GM23338 (cell line): ENCODE measurements around the gene TOE1. TPM values are rescaled to one million over a fixed set of nuclear protein-coding genes. Genes with fewer than 3 reads are reported as not detected.
A peak's percentile ranks its signal among the peaks of the same experiment; 100 is the strongest.

Source experiments
- ATAC-seq: fragments of 200-7000 bp; cut with Tn5 transposase; 3 replicates; pipeline ENCODE4 v1.9.1; 2020
- DNase-seq: peaks from one replicate; pipeline ENCODE4 v3.0.0-alpha.2; 2015; ENCODE audit warnings: low spot score
- H2AFZ ChIP-seq: fragments of 200-600 bp; sonication (generic); 2 replicates; pipeline ENCODE4 v1.8.0; 2016; ENCODE audit warnings: antibody characterized with exemption, mild to moderate bottlenecking, moderate library complexity
- H3F3A ChIP-seq: fragments of 200-600 bp; sonication (generic); replicated peaks from 2 replicates; pipeline ENCODE4 v1.8.0; 2017; ENCODE audit warnings: antibody characterized with exemption, mixed run types, low read depth
- H3K27ac ChIP-seq: fragments of 200-600 bp; sonication (generic); 2 replicates; pipeline ENCODE4 v1.6.1; 2016; ENCODE audit warnings: low read depth
- H3K27me3 ChIP-seq: fragments of 200-600 bp; sonication (generic); 2 replicates; pipeline ENCODE4 v1.8.0; 2016; ENCODE audit warnings: mild to moderate bottlenecking, mixed run types, moderate library complexity; ENCODE audit not compliant: insufficient read depth
- H3K36me3 ChIP-seq: fragments of 200-600 bp; sonication (generic); 2 replicates; pipeline ENCODE4 v1.8.0; 2016; ENCODE audit warnings: mild to moderate bottlenecking; ENCODE audit not compliant: insufficient read depth
- H3K4me1 ChIP-seq: fragments of 200-600 bp; sonication (generic); 2 replicates; pipeline ENCODE4 v1.8.0; 2016; ENCODE audit warnings: mild to moderate bottlenecking, moderate library complexity; ENCODE audit not compliant: insufficient read depth
- H3K4me2 ChIP-seq: fragments of 200-600 bp; sonication (generic); 2 replicates; pipeline ENCODE4 v1.7.1; 2017; ENCODE audit warnings: mixed run types
- H3K4me3 ChIP-seq: fragments of 200-600 bp; sonication (generic); 2 replicates; pipeline ENCODE4 v1.6.1; 2016; ENCODE audit warnings: mixed run types
- H3K79me2 ChIP-seq: fragments of 200-600 bp; sonication (generic); replicated peaks from 2 replicates; pipeline ENCODE4 v1.8.0; 2017; ENCODE audit warnings: mild to moderate bottlenecking; ENCODE audit not compliant: insufficient read depth
- H3K9me2 ChIP-seq: fragments of 200-600 bp; sonication (generic); 2 replicates; pipeline ENCODE4 v1.8.0; 2017; ENCODE audit not compliant: insufficient read depth
- H4K20me1 ChIP-seq: fragments of 200-600 bp; sonication (generic); replicated peaks from 2 replicates; pipeline ENCODE4 v1.8.0; 2017; ENCODE audit warnings: mild to moderate bottlenecking; ENCODE audit not compliant: insufficient read depth
- H3K27ac Mint-ChIP-seq: 2 replicates; pipeline ENCODE4 v1.8.0; 2020; ENCODE audit warnings: inconsistent platforms, mild to moderate bottlenecking, moderate library complexity, mixed read lengths
- H3K27me3 Mint-ChIP-seq: 3 replicates; pipeline ENCODE4 v1.8.0; 2022; ENCODE audit warnings: low read depth, mild to moderate bottlenecking, moderate library complexity, mixed read lengths, inconsistent platforms; ENCODE audit not compliant: insufficient read depth, poor library complexity
- H3K36me3 Mint-ChIP-seq: 3 replicates; pipeline ENCODE4 v1.8.0; 2021; ENCODE audit warnings: low read depth, mild to moderate bottlenecking, inconsistent platforms, moderate library complexity, mixed read lengths
- H3K4me1 Mint-ChIP-seq: 3 replicates; pipeline ENCODE4 v1.8.0; 2020; ENCODE audit warnings: mild to moderate bottlenecking, inconsistent platforms, mixed read lengths
- H3K4me3 Mint-ChIP-seq: 3 replicates; pipeline ENCODE4 v1.8.0; 2021; ENCODE audit warnings: moderate library complexity, mild to moderate bottlenecking, inconsistent platforms, mixed read lengths
- H3K9me3 Mint-ChIP-seq: 3 replicates; pipeline ENCODE4 v1.8.0; 2020; ENCODE audit warnings: moderate library complexity, mild to moderate bottlenecking, inconsistent platforms, mixed read lengths
- CREB1 ChIP-seq: fragments of 250-450 bp; sonication (Bioruptor Pico); IDR thresholded peaks from 2 replicates; pipeline ENCODE4 v1.5.0; 2020; ENCODE audit warnings: low read depth, mild to moderate bottlenecking, moderate library complexity
- EZH2phosphoT487 ChIP-seq: fragments of 200-600 bp; sonication (generic); IDR thresholded peaks from one replicate; pipeline ENCODE4 v1.8.1; 2018; ENCODE audit warnings: antibody characterized with exemption; ENCODE audit not compliant: unreplicated experiment
- JUNB ChIP-seq: IDR thresholded peaks from one replicate; pipeline ENCODE4 v1.6.1; 2016; ENCODE audit warnings: antibody characterized with exemption; ENCODE audit not compliant: unreplicated experiment
- NANOG ChIP-seq: IDR thresholded peaks from 2 replicates; pipeline ENCODE4 v1.6.1; 2016; ENCODE audit warnings: antibody characterized with exemption, borderline replicate concordance
- POLR2AphosphoS5 ChIP-seq: IDR thresholded peaks from 2 replicates; pipeline ENCODE4 v1.6.1; 2016; ENCODE audit warnings: antibody characterized with exemption, low read depth
- STAT1 ChIP-seq: IDR thresholded peaks from one replicate; pipeline ENCODE4 v1.6.1; 2016; ENCODE audit warnings: antibody characterized with exemption; ENCODE audit not compliant: unreplicated experiment
- ZNF114 ChIP-seq: fragments of 250-450 bp; sonication (Bioruptor Pico); IDR thresholded peaks from 2 replicates; pipeline ENCODE4 v1.5.0; 2020; ENCODE audit warnings: mild to moderate bottlenecking, moderate library complexity
- ZNF331 ChIP-seq: fragments of 250-450 bp; sonication (Bioruptor Pico); IDR thresholded peaks from 2 replicates; pipeline ENCODE4 v1.5.0; 2020; ENCODE audit warnings: low read depth, mild to moderate bottlenecking, moderate library complexity
- polyA plus RNA-seq: library from polyadenylated mRNA; unstranded; fragments of >200 nt; fragmentation: Nextera tagmentation; extraction: Ambion mirVana; gene quantifications from 2 replicates; pipeline ENCODE4 v1.2.1, GENCODE V29; 2016
- total RNA-seq: library from RNA; depleted of rRNA; stranded (reverse); fragments of >200 nt; shearing (Covaris generic); gene quantifications from 2 replicates; pipeline ENCODE4 v1.2.3, GENCODE V29; 2014
- TF ChIP-seq, protein P1 (sequence below): IDR thresholded peaks from 2 replicates; pipeline ENCODE4 v1.6.1; 2016; ENCODE audit warnings: antibody characterized with exemption
- TF ChIP-seq, protein P2 (sequence below): IDR thresholded peaks from one replicate; pipeline ENCODE4 v1.6.1; 2018; ENCODE audit warnings: antibody characterized with exemption; ENCODE audit not compliant: unreplicated experiment
- TF ChIP-seq, protein P3 (sequence below): fragments of 250-450 bp; sonication (Bioruptor Pico); IDR thresholded peaks from 2 replicates; pipeline ENCODE4 v1.5.0; 2020; ENCODE audit warnings: mild to moderate bottlenecking, moderate library complexity
- TF ChIP-seq, protein P4 (sequence below), 2 experiments: fragments of 200-600 bp in 1 of 2; sonication (generic) in 1 of 2; conservative IDR thresholded peaks; 2 replicates each; pipeline versions ENCODE4 v1.5.1 to v1.6.1; 2016 to 2017; ENCODE audit warnings: antibody characterized with exemption in 2 of 2, low read depth in 2 of 2, mild to moderate bottlenecking in 2 of 2, moderate library complexity in 1 of 2

Gene TOE1
- total and polyA plus RNA-seq, 2 experiments from 2014 or later, result 9.1 to 18.4 TPM

DNA sequence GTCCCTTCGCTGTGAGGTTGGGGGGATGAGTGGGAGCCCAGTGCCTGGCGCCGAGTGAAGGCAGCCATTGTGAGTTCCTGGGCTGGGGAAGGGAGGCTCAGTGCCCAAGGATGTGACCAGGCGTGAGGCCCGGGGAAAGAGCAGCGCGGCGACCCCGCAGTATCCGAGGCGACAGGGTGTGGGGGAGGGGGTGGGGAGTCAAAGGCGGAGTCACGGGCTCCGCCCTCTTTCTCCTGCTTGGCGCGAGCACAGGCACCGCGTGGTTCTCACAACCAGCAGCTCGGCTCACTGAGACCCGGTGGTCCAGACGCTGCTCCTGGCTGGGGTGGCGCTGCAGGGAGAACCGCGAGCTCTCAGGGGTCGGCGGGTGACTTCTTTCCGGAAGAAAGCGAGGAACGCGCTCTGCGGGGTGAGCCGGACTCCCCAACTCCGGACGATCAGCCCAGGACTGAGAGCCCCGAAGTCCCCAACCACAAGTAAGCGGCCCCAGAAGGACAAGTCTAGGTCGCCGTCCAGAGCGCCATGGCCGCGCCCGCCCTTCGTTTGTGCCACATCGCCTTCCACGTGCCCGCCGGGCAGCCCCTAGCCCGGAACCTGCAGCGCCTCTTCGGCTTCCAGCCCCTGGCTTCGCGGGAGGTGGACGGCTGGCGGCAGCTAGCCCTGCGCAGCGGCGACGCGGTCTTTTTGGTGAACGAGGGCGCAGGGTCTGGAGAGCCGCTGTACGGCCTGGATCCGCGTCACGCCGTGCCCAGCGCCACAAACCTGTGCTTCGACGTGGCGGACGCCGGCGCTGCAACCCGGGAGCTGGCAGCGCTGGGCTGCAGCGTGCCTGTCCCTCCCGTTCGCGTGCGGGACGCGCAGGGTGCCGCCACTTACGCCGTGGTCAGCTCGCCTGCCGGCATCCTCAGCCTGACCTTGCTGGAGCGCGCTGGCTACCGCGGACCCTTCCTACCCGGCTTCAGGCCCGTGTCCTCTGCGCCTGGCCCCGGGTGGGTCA is 13.0 kb upstream of the TOE1 start, which contains the start of gene HPDL:
TSS of gene HPDL (plus strand) at position 269 of the 997 bp plus-strand sequence. CDS start at position 523, 254 bp downstream.
- TF ChIP-seq ZNF114 (CRISPR knock-in tag) (no peak), EZH2phosphoT487 (no peak), CREB1 (CRISPR knock-in tag) (peak; percentile 52), STAT1 (no peak), ZNF331 (CRISPR knock-in tag) (no peak), NANOG (no peak), POLR2AphosphoS5 (peak; percentile 98), JUNB (no peak)
- TF ChIP-seq, protein P1, sequence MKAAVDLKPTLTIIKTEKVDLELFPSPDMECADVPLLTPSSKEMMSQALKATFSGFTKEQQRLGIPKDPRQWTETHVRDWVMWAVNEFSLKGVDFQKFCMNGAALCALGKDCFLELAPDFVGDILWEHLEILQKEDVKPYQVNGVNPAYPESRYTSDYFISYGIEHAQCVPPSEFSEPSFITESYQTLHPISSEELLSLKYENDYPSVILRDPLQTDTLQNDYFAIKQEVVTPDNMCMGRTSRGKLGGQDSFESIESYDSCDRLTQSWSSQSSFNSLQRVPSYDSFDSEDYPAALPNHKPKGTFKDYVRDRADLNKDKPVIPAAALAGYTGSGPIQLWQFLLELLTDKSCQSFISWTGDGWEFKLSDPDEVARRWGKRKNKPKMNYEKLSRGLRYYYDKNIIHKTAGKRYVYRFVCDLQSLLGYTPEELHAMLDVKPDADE, result peak; percentile 54
- TF ChIP-seq, protein P2, sequence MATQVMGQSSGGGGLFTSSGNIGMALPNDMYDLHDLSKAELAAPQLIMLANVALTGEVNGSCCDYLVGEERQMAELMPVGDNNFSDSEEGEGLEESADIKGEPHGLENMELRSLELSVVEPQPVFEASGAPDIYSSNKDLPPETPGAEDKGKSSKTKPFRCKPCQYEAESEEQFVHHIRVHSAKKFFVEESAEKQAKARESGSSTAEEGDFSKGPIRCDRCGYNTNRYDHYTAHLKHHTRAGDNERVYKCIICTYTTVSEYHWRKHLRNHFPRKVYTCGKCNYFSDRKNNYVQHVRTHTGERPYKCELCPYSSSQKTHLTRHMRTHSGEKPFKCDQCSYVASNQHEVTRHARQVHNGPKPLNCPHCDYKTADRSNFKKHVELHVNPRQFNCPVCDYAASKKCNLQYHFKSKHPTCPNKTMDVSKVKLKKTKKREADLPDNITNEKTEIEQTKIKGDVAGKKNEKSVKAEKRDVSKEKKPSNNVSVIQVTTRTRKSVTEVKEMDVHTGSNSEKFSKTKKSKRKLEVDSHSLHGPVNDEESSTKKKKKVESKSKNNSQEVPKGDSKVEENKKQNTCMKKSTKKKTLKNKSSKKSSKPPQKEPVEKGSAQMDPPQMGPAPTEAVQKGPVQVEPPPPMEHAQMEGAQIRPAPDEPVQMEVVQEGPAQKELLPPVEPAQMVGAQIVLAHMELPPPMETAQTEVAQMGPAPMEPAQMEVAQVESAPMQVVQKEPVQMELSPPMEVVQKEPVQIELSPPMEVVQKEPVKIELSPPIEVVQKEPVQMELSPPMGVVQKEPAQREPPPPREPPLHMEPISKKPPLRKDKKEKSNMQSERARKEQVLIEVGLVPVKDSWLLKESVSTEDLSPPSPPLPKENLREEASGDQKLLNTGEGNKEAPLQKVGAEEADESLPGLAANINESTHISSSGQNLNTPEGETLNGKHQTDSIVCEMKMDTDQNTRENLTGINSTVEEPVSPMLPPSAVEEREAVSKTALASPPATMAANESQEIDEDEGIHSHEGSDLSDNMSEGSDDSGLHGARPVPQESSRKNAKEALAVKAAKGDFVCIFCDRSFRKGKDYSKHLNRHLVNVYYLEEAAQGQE, result no peak
- TF ChIP-seq, protein P3, sequence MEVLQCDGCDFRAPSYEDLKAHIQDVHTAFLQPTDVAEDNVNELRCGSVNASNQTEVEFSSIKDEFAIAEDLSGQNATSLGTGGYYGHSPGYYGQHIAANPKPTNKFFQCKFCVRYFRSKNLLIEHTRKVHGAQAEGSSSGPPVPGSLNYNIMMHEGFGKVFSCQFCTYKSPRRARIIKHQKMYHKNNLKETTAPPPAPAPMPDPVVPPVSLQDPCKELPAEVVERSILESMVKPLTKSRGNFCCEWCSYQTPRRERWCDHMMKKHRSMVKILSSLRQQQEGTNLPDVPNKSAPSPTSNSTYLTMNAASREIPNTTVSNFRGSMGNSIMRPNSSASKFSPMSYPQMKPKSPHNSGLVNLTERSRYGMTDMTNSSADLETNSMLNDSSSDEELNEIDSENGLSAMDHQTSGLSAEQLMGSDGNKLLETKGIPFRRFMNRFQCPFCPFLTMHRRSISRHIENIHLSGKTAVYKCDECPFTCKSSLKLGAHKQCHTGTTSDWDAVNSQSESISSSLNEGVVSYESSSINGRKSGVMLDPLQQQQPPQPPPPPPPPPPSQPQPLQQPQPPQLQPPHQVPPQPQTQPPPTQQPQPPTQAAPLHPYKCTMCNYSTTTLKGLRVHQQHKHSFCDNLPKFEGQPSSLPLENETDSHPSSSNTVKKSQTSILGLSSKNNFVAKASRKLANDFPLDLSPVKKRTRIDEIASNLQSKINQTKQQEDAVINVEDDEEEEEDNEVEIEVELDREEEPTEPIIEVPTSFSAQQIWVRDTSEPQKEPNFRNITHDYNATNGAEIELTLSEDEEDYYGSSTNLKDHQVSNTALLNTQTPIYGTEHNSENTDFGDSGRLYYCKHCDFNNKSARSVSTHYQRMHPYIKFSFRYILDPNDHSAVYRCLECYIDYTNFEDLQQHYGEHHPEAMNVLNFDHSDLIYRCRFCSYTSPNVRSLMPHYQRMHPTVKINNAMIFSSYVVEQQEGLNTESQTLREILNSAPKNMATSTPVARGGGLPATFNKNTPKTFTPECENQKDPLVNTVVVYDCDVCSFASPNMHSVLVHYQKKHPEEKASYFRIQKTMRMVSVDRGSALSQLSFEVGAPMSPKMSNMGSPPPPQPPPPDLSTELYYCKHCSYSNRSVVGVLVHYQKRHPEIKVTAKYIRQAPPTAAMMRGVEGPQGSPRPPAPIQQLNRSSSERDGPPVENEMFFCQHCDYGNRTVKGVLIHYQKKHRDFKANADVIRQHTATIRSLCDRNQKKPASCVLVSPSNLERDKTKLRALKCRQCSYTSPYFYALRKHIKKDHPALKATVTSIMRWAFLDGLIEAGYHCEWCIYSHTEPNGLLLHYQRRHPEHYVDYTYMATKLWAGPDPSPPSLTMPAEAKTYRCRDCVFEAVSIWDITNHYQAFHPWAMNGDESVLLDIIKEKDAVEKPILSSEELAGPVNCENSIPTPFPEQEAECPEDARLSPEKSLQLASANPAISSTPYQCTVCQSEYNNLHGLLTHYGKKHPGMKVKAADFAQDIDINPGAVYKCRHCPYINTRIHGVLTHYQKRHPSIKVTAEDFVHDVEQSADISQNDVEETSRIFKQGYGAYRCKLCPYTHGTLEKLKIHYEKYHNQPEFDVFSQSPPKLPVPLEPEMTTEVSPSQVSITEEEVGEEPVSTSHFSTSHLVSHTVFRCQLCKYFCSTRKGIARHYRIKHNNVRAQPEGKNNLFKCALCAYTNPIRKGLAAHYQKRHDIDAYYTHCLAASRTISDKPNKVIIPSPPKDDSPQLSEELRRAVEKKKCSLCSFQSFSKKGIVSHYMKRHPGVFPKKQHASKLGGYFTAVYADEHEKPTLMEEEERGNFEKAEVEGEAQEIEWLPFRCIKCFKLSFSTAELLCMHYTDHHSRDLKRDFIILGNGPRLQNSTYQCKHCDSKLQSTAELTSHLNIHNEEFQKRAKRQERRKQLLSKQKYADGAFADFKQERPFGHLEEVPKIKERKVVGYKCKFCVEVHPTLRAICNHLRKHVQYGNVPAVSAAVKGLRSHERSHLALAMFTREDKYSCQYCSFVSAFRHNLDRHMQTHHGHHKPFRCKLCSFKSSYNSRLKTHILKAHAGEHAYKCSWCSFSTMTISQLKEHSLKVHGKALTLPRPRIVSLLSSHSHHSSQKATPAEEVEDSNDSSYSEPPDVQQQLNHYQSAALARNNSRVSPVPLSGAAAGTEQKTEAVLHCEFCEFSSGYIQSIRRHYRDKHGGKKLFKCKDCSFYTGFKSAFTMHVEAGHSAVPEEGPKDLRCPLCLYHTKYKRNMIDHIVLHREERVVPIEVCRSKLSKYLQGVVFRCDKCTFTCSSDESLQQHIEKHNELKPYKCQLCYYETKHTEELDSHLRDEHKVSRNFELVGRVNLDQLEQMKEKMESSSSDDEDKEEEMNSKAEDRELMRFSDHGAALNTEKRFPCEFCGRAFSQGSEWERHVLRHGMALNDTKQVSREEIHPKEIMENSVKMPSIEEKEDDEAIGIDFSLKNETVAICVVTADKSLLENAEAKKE, result no peak
- TF ChIP-seq, protein P4, sequence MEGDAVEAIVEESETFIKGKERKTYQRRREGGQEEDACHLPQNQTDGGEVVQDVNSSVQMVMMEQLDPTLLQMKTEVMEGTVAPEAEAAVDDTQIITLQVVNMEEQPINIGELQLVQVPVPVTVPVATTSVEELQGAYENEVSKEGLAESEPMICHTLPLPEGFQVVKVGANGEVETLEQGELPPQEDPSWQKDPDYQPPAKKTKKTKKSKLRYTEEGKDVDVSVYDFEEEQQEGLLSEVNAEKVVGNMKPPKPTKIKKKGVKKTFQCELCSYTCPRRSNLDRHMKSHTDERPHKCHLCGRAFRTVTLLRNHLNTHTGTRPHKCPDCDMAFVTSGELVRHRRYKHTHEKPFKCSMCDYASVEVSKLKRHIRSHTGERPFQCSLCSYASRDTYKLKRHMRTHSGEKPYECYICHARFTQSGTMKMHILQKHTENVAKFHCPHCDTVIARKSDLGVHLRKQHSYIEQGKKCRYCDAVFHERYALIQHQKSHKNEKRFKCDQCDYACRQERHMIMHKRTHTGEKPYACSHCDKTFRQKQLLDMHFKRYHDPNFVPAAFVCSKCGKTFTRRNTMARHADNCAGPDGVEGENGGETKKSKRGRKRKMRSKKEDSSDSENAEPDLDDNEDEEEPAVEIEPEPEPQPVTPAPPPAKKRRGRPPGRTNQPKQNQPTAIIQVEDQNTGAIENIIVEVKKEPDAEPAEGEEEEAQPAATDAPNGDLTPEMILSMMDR (conservative IDR thresholded peaks at IDR 0.05; ENCODE audit: low read depth in 2 of 2), result peak in 1 of 2 experiments; percentile 25; a peak in 1 of 4 replicates
- Histone ChIP-seq H2AFZ (no peak within 1 kb of the TSS), H3K4me3 (peak within 1 kb of the TSS; percentile 71), H4K20me1 (no peaks in the 10 kb centered on the region; the same call in 1 of the 2 replicates), H3K27me3 (no peaks in the 10 kb centered on the region), H3K4me2 (peak within 1 kb of the TSS; percentile 91), H3K9me2 (no peaks in the 10 kb centered on the region), H3K4me1 (peaks cover 33% of the 10 kb centered on the region), H3K36me3 (peaks cover 3% of the 10 kb centered on the region; the same call in 1 of the 2 replicates), H3F3A (peaks cover 12% of the 10 kb centered on the region), H3K27ac (peak within 1 kb of the TSS; percentile 84), H3K79me2 (peaks cover 14% of the 10 kb centered on the region)
- ATAC-seq (peak; percentile 74), DNase-seq (peak; percentile 95)
- peaks cover 5% of the 10 kb centered on the region; the same call in 2 of the 3 replicates for H3K9me3 Mint-ChIP-seq
- peak within 1 kb of the TSS; percentile 83 for H3K4me3 Mint-ChIP-seq
- H3K27ac Mint-ChIP-seq, result peak within 1 kb of the TSS; percentile 90
- H3K27me3 Mint-ChIP-seq, result peaks cover 25% of the 10 kb centered on the region
- H3K4me1 Mint-ChIP-seq, result peaks cover 45% of the 10 kb centered on the region
- peaks cover 40% of the 10 kb centered on the region; the same call in 2 of the 3 replicates for H3K36me3 Mint-ChIP-seq
